Thymus (tissue), 11 donors: ENCODE measurements around the gene C1QTNF12. TPM values are rescaled to one million over a fixed set of nuclear protein-coding genes. Genes with fewer than 3 reads are reported as not detected.

ENCODE experiments used
- DNase-seq, 9 donors: peaks; one replicate each; pipeline ENCODE4 v3.0.0-alpha.2; 2013; ENCODE audit warnings: low spot score in 9 of 9, low read depth in 6 of 9, missing footprints in 1 of 9
- H3K27ac ChIP-seq, 2 donors: one replicate each; pipeline ENCODE4 v1.5.1; 2013; ENCODE audit warnings: control low read depth in 1 of 2, low read depth in 1 of 2, low read length in 1 of 2, mild to moderate bottlenecking in 1 of 2, moderate library complexity in 1 of 2
- H3K27me3 ChIP-seq, 2 donors: one replicate each; pipeline ENCODE4 v1.5.1; 2013; ENCODE audit warnings: low read length in 1 of 2; ENCODE audit not compliant: control insufficient read depth in 2 of 2, insufficient read depth in 1 of 2
- H3K36me3 ChIP-seq, 2 donors: one replicate each; pipeline ENCODE4 v1.5.1; 2013; ENCODE audit warnings: low read length in 1 of 2, mild to moderate bottlenecking in 1 of 2, moderate library complexity in 1 of 2; ENCODE audit not compliant: control insufficient read depth in 2 of 2, insufficient read depth in 2 of 2
- H3K4me1 ChIP-seq, 2 donors: one replicate each; pipeline ENCODE4 v1.5.1; 2013; ENCODE audit warnings: low read length in 2 of 2; ENCODE audit not compliant: control insufficient read depth in 2 of 2, insufficient read depth in 2 of 2
- H3K4me3 ChIP-seq, 2 donors: one replicate each; pipeline ENCODE4 v1.5.1; 2013; ENCODE audit warnings: low read length in 2 of 2, control low read depth in 1 of 2, mild to moderate bottlenecking in 1 of 2
- H3K9me3 ChIP-seq, 2 donors: one replicate each; pipeline ENCODE4 v1.5.1; 2013; ENCODE audit warnings: low read length in 1 of 2, mild to moderate bottlenecking in 1 of 2; ENCODE audit not compliant: control insufficient read depth in 2 of 2, insufficient read depth in 1 of 2
- WGBS: extraction: QIAGEN DNeasy Blood & Tissue Kit; methylation state at CpG from one replicate; pipeline ENCODE4 v1.1.7; 2013; 5-methylcytosine and 5-hydroxymethylcytosine counted together
- polyA plus RNA-seq: library from polyadenylated mRNA; stranded (reverse); fragments of 200-250 nt; gene quantifications from one replicate; pipeline ENCODE4 v1.2.3, GENCODE V29; 2013
- total RNA-seq: library from RNA; stranded (reverse); fragments of 120-200 nt; gene quantifications from one replicate; pipeline ENCODE4 v1.2.4, GENCODE V29; 2013
- donor health status: healthy.

C1QTNF12 gene
- total and polyA plus RNA-seq, 2 donors: 2.1 to 3.4 TPM

DNA sequence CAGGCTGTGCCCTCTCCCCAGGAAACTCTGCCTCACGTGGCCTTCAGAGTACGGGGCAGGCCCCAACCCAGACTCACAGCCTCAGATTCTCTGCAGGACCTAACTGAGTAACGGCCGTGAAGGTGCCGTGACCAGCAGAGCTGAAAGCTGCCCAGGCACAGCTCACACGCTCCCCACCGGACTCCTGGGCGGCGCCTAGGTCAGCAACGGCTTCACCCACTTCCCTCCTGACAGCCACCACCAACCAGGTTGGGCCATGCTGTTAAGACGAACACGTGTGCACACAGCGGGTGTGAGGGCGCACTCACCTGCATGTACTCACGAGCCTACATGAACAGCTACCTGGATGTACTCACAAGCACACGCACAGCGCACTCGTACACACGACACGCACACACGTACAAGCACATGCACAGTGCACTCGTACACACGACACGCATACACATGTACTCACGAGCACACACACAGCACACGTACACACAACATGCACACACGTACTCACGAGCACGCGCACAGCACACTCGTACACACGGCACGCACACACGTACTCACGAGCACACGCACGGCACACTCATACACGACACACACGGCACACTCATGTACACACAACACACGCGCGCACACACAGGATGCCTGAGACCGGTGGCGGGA, 23.8 kb downstream of the C1QTNF12 start:
- 93% methylated on average over 44 of the region's 44 CpGs for WGBS
- Histone ChIP-seq H3K4me1 (peaks cover 0 to 4% of the 10 kb centered on the region in 2 donors), H3K4me3 (no peak overlapping the region), H3K27ac (no peak overlapping the region), H3K9me3 (peaks cover 1% of the 10 kb centered on the region in 2 donors), H3K27me3 (no peaks in the 10 kb centered on the region), H3K36me3 (peaks cover 78 to 96% of the 10 kb centered on the region in 2 donors)
- no peak for DNase-seq

DNA sequence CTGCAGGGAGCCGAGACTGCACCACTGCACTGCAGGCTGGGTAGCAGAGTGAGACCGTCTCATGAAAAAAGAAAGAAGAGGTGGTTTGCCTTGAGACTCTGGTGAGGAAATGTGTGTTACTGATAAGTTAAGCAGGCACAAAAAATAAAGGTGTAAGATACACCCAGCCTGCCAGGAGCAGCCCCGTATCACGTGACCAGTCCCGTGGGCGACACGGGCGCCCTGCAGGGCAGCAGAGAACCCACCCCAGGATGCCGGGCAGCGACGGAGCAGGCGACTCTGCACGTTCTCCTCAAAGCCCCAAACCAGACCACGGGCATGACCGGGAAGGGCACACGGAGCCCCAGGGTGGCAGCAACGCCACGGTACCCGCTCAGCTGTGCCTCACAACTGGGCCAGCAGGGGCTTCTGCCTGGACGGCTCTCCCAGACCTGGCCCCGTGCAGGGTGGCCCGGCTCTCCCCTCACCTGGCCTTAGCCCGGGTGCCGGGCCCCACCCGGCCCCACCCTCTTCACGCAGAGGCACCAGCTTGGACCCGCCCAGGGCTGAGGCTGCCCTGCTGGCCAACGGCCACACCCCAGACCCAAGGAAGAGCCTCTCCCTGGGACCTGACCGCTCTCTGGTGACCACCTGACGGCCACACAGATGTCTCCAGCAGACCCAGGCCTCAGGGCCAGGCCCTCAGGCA, 24.5 kb downstream of the C1QTNF12 start:
- H3K27ac ChIP-seq: no peak overlapping the region
- no peaks in the 10 kb centered on the region for H3K27me3 ChIP-seq
- peaks cover 1 to 4% of the 10 kb centered on the region in 2 donors for H3K9me3 ChIP-seq
- 89% methylated on average over 30 of the region's 30 CpGs for WGBS
- H3K4me3 ChIP-seq: no peak overlapping the region
- H3K4me1 ChIP-seq: peaks cover 0 to 4% of the 10 kb centered on the region in 2 donors
- DNase-seq: no peak
- peaks cover 76 to 96% of the 10 kb centered on the region in 2 donors for H3K36me3 ChIP-seq

GRCh38 chr1:1220197-1220596, 26.3 kb downstream of the C1QTNF12 start:
- Histone ChIP-seq H3K36me3 (peaks cover 74 to 88% of the 10 kb centered on the region in 2 donors), H3K4me1 (peaks cover 0 to 22% of the 10 kb centered on the region in 2 donors), H3K27me3 (no peaks in the 10 kb centered on the region), H3K4me3 (no peak overlapping the region), H3K27ac (no peak overlapping the region), H3K9me3 (peaks cover 0 to 4% of the 10 kb centered on the region in 2 donors)
- WGBS: 96% methylated on average over 24 of the region's 24 CpGs
- no peak for DNase-seq

DNA sequence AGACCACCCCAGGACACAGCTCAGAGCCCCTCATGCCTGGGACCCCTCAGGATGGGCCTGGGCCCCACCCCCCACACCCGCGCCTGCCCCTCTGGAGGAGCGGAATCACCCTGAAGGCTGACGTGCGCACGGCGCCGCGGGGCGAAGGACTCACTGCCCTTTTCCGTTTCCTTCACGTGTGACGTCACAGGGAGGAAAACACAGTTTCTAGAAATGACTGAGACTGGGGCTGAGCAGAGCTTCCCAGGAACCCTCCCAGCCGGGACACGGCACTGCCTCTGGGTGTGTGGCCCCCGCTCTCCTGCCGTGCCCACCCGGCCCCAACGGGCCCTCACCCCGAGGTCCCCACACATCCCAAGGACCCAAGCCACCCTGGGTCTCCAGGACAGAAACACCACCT, 27.2 kb downstream of the C1QTNF12 start:
- no peak for DNase-seq
- H3K36me3 ChIP-seq: peaks cover 69 to 79% of the 10 kb centered on the region in 2 donors
- peaks cover under 1 to 31% of the 10 kb centered on the region in 2 donors for H3K4me1 ChIP-seq
- H3K9me3 ChIP-seq: peaks cover 0 to 4% of the 10 kb centered on the region in 2 donors
- H3K27me3 ChIP-seq: peaks cover 0 to 3% of the 10 kb centered on the region in 2 donors
- WGBS: 98% methylated on average over 20 of the region's 20 CpGs
- H3K4me3 ChIP-seq: no peak overlapping the region
- H3K27ac ChIP-seq: no peak overlapping the region

GRCh38 chr1:1218524-1219200, 27.9 kb downstream of the C1QTNF12 start:
- Histone ChIP-seq H3K36me3 (peaks cover 66 to 73% of the 10 kb centered on the region in 2 donors), H3K27me3 (peaks cover 0 to 9% of the 10 kb centered on the region in 2 donors), H3K27ac (no peak overlapping the region), H3K4me1 (peaks cover 6 to 38% of the 10 kb centered on the region in 2 donors), H3K4me3 (no peak overlapping the region), H3K9me3 (peaks cover 0 to 4% of the 10 kb centered on the region in 2 donors)
- 98% methylated on average over 36 of the region's 36 CpGs for WGBS
- no peak for DNase-seq

DNA sequence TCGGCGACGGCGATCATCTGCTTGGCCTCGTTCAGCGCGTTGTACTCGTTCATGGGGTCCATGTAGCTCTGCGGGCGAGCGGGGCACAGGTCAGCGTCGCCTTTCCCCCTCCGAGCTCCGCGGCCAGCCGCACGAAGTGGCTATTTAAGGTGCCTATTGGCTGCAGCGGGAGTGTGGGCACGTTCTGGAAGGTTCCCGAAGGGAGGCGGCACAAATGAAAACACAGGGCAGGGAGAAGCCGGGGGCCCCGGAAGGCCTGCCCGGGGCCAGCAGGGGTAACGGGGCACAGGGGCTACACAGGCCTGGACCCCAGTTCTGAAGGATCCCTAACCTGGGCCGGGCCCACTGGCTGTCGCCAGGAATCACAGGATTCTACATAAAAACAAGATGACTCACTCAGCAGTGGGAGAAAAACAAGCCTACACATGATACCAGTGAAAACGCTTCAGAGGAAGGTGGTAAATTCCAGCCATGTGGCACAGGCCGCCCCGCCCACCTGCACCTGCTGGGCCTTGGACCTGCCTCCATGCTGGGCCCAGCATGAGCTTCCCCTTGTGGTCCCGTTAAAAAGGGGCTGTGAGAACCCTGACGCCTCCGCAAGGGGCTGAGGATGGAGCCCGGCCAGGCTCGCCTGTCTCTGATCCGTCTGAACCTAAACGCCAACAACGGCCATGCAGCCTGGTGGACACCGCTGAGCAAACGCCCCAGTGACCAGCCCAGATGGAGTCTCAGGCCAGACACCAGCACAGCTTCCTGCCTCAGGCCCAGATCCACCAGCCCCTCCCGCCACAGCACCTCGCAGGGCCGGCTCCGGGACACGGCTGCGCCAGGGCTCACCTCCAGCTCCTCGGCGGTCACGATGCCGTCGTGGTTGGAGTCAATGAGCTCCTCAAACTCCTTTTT, 28.6 kb downstream of the C1QTNF12 start:
- no peak for DNase-seq
- peaks cover 0 to 17% of the 10 kb centered on the region in 2 donors for H3K27me3 ChIP-seq
- H3K4me1 ChIP-seq: peaks cover 14 to 45% of the 10 kb centered on the region in 2 donors
- no peak overlapping the region for H3K4me3 ChIP-seq
- WGBS: 97% methylated on average over 52 of the region's 52 CpGs
- H3K9me3 ChIP-seq: peaks cover 0 to 4% of the 10 kb centered on the region in 2 donors
- peaks cover 60 to 65% of the 10 kb centered on the region in 2 donors for H3K36me3 ChIP-seq
- H3K27ac ChIP-seq: peak overlapping the region in 1 of 2 donors; percentile 41

GRCh38 chr1:1216770-1217620, 29.5 kb downstream of the C1QTNF12 start:
- Histone ChIP-seq H3K27ac (no peak overlapping the region), H3K4me1 (peaks cover 17 to 50% of the 10 kb centered on the region in 2 donors), H3K27me3 (peaks cover 0 to 22% of the 10 kb centered on the region in 2 donors), H3K36me3 (peaks cover 52 to 56% of the 10 kb centered on the region in 2 donors), H3K9me3 (peaks cover 0 to 4% of the 10 kb centered on the region in 2 donors), H3K4me3 (no peak overlapping the region)
- WGBS: 94% methylated on average over 74 of the region's 74 CpGs
- DNase-seq: no peak
